ENCODE measurements around the gene ANAPC7.
"Not testable (repeated sequence)": the region's sequence is repeated elsewhere in the genome, so short reads cannot be mapped to it uniquely, and the experiment has no call there.

- not testable (repeated sequence) for TF ChIP-seq CTCF (IDR thresholded peaks at IDR 0.05; ENCODE audit: insufficient read depth, low read length); POLR2AphosphoS5 (IDR thresholded peaks at IDR 0.05; ENCODE audit: low read depth)
These were observed 6.6 kb upstream of the ANAPC7 start for GRCh38 chr12:110410086-110410485.

All from HL-60 (cell line).